ENCODE measurements around the gene MACROD2.

The MACROD2 gene

GRCh38 chr20:15834857-15835256, 1839.5 kb downstream of the MACROD2 start:
- no peak for DNase-seq (ENCODE audit: low read depth)
- no peak overlapping the region for H3K4me3 ChIP-seq (ENCODE audit: low read length)
- no peak for TF ChIP-seq CTCF (conservative IDR thresholded peaks at IDR 0.05; ENCODE audit: low read length)

GRCh38 chr20:15835811-15836210, 1840.5 kb downstream of the MACROD2 start:
- no peak overlapping the region for H3K4me3 ChIP-seq (ENCODE audit: low read length)
- no peak for DNase-seq (ENCODE audit: low read depth)

GRCh38 chr20:15836634-15837033, 1841.3 kb downstream of the MACROD2 start:
- DNase-seq (ENCODE audit: low read depth): peak; percentile 10
- TF ChIP-seq CTCF (conservative IDR thresholded peaks at IDR 0.05; ENCODE audit: low read length): no peak
- no peak overlapping the region for H3K4me3 ChIP-seq (ENCODE audit: low read length)

More at GRCh38 chr20:15835811-15836210, 1840.5 kb downstream of the MACROD2 start:
- TF ChIP-seq CTCF (conservative IDR thresholded peaks at IDR 0.05; ENCODE audit: low read length): no peak

- TF ChIP-seq CTCF (conservative IDR thresholded peaks at IDR 0.05; ENCODE audit: low read length): no peak
- DNase-seq (ENCODE audit: low read depth): no peak
Measured at GRCh38 chr20:15837563-15837962, 1842.2 kb downstream of the MACROD2 start.

GRCh38 chr20:15838466-15838865, 1843.2 kb downstream of the MACROD2 start:
- no peak for DNase-seq (ENCODE audit: low read depth)
- no peak overlapping the region for H3K4me3 ChIP-seq (ENCODE audit: low read length)
- no peak for TF ChIP-seq CTCF (conservative IDR thresholded peaks at IDR 0.05; ENCODE audit: low read length)

More at GRCh38 chr20:15837563-15837962, 1842.2 kb downstream of the MACROD2 start:
- no peak overlapping the region for H3K4me3 ChIP-seq (ENCODE audit: low read length)

GRCh38 chr20:15840636-15841301, 1845.5 kb downstream of the MACROD2 start:
- H3K4me3 ChIP-seq (ENCODE audit: low read length): no peak overlapping the region
- no peak for DNase-seq (ENCODE audit: low read depth)
- no peak for TF ChIP-seq CTCF (conservative IDR thresholded peaks at IDR 0.05; ENCODE audit: low read length)

GRCh38 chr20:15842872-15843271, 1847.6 kb downstream of the MACROD2 start:
- no peak overlapping the region for H3K4me3 ChIP-seq (ENCODE audit: low read length)
- DNase-seq (ENCODE audit: low read depth): no peak
- no peak for TF ChIP-seq CTCF (conservative IDR thresholded peaks at IDR 0.05; ENCODE audit: low read length)
